ENCODE data around the gene STMN1.

The STMN1 gene

DNA sequence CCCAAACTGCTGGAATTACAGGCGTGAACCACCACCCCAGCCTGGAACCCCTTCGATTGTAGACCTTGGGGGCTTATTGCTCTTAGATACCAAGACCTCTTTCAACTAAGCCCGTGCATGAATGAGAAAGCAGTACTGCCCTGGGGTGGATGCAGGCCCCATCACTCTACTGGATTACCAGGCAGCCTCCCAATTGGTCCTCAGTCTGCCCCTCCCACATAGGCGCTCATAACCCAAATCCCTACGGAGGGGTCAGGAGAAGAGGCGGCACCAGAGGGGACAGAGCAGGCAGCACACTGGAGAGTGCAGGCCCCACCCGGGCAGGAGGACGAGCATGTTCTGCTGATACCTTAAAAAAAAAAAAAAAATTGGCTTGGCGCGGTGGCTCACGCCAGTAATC lies 12.4 kb upstream of the STMN1 start:
- no peak for DNase-seq

DNA sequence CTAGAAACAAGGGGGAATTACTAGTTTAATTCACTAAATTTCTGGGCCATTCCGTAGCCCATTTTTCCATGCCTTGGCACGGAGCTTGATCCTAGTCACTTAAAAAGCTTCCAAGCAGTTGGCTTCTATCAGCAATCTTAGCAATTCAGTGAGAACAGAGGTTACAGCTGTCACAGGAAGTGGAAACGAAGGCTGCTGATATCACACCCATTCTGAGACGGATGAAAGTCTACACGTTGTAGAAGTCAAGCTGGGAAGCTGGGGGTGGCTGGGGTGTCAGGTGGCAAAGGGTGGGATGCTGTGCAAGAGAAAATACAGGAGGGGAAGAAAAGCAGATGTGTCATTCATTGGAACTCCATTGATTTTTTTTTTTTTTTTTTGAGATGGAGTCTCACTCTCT lies 11.8 kb upstream of the STMN1 start:
- DNase-seq, result no peak

DNA sequence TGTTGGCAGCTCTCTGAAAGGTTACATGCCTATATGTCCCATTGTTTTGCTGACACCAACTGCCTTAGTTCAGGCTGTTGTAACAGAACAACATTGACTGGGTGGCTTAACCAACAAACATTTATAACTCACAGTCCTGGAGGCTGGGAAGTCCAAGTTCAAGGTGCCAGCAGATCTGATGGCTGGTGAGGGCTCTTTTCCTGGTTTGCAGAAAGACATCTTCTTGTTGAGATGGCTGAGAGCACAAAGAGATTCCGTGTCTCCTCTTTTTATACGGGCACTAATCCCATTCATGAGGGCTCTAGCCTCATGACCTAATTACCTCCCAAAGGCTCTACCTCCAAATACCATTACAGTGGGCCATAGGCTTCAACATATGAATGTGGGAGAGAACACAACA lies 10.2 kb upstream of the STMN1 start:
- no peak for DNase-seq

DNA sequence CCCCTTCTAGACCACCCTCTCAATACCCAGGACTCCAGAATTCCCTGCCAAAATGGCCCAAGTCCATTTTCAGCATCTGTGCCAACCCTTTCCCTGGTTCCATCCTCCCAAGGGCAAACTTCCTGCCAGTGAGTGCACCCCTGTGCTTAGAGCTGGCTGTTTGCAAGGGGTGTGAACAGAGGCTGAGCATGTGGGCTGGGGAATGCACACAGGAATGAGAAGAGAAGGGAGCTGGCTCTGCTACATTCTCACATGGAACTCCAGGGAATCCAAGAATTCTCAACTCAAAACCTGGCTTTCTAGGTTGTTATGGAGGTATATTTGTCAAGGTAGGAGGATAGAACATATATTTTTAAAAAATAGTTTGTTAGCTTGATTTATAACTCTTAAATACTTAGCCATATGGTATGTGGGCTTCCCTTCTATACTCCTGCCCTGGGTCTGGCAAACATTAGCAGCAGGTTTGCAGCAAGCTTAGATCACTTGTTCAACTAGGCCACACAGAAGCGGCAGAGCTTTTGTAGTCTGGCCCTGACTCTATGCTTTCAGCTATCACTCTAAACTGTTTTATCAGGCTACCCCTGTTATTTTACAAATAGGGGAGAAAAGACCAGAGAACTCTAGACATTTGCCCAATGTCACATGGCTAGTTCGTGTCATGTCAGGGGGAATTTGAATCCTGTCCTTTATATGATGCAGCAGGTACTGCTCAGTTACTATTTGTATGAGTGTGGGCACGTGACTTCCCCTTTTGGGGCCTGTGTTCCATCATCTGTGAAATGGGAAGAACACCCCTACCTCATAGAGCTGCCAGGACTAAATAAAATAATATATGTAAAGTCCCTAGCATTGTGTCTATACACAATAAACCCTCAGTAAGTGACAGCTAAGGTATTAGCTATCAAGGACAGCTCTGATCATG lies 8.1 kb upstream of the STMN1 start:
- no peak for DNase-seq

DNA sequence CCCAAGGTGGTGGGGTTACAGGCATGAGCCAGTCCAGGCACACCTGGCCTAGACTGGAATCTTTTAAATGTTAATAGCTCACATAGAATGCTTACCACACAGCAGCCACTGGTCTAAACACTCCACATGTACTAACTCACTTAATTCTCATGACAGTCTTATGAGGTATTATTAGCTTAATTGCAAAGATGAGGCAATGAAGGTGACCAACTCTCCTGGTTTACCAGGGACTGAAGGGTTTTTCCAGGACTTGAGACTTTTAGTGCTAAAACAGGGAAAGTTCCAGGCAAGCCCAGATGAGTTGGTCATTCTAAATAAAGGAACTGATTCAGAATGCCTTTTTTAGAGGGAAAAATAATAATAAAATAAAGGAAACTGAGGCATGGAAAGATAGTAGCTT lies 7.0 kb upstream of the STMN1 start:
- no peak for DNase-seq

DNA sequence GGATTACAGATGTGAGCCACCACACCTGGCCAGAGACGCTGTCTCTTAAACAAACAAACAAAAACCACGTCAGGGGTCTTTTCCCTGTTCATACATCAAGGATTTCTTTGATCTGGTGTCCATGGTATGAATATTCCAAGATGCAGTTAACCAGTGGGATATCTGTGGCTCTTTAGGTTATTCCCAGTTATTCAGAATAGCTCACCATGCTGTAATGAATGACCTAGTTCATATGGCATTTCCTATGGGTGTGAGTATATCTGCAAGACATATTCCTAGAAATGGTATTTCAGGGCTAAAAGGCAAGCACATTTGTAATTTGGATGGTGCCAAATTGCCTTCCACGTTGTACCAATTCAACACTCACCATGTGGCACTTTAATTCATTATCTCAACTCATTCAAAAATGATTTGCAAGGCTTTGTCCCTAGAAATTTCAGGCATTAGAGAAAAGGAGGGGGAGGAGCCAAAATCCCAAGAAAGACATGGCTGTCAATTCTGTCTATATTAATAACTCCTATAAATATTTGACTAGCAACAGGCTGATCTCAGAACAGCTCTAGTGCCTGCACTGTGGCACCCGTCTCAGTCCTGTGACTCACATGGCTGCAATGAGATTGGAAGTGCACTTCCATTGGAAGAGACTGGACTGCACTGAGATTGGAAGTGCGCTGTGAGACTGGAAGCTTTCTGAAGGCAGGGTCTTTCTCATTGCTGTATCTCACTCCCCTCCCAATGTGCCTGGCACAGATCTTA lies 6.0 kb upstream of the STMN1 start:
- no peak for DNase-seq

DNA sequence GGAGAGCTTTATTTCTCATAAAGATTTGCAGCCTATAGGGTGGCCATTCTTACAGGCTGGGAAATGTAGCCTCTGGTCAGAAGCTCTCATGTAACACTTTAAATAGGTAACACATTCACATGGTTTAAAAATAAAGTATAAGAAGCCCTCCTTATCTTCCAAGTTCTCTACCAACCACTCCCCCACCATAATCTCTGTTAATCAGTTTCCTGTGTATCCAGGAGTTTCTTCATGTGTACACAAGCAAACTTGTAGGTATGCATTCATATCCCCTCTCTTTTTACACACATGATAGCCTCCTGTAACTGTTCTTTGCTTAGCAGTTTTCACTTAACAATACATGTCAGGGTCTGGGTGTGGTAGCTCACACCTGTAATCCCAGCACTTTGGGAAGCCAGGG lies 4.9 kb upstream of the STMN1 start:
- DNase-seq, result no peak

DNA sequence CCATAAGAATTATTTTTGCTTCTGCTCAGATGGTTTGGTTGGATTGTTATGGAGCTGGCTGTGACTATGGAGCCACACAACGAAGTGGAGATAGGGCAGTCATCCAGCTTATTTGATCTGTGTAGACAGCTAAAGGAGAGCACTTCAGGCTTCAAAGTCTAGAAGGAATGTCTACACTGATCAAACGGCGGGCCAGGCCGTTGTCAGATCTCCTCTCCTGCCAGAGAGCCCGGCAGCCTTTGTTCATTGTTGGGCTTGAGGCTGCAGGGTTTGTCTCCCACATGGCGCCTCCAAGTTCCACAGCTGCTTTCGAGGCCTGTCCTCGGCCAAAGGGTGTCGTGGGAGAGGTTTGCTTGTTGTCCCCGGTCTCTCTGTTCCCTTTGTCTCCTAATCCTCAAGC lies 2.8 kb upstream of the STMN1 start:
- DNase-seq, result no peak

DNA sequence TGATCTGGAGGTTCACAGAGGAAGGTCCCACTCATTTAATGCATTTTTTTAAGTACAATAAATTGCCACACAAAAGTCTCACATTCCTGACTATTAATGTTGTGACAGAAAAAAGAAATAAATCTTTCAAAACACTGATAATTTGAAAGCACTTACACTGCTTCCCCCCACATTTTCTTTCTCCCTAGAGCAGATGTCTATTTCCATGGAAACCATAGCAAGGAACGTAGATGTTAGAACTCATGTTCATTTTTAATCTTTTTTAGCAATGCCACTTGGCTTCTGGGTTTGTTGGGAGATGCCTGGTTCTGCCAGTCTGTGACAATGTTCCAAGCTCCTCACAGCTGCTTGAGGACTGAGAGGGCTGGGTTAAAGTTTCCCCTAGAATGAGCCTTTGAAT lies 1.9 kb upstream of the STMN1 start:
- no peak for DNase-seq

DNA sequence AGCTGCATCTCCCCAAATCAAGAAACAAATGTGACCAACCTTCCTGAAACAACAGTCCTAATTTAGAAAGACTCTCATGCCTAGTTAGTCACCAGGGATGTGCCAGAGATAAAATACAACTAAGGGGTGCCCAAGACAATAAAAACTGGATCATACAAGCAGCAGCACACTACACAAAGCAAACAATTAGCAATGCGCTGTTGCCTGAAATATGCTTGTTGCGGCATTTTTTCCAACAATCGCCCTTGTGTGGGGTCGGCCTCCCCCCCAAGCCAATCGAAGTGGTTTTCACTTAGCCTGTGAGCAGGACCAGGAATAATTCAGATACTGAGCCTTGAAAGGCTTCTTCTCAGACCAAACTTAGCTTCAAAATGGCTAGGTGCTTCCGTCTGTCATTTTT lies 1.4 kb upstream of the STMN1 start:
- no peak for DNase-seq

DNA sequence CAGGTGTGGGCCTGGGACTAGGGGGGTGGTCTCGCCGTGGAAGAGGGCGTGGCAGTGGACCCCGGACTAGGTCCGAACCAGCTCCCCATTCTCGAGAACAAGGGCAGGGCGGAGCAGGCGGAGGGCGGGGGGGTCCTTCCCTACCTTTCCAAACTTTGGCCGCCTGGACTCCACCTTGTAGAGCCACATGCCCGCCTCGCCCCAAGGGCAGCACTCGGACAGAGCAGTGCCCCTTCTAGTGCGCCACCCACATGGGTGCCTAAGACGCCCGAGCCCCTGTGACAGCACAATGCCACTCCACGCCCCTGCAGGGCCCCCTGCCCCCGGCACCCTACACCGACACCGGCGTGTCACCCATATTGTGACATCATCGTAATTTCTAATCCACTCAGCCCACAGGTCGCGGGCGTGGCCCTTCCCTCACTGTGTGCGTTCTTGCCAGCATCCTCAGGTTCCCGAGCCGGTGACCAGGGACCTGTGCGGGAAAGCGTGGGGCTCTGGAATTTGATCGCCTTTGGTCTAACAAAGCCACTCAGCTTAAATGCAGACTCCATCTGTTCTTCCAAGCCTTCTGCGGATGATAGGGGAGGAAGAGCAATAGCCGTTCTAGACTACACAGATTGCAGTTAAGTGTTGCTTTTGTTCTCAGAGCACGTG lies 553 bp upstream of the STMN1 start:
- DNase-seq, result peak; percentile 74

DNA sequence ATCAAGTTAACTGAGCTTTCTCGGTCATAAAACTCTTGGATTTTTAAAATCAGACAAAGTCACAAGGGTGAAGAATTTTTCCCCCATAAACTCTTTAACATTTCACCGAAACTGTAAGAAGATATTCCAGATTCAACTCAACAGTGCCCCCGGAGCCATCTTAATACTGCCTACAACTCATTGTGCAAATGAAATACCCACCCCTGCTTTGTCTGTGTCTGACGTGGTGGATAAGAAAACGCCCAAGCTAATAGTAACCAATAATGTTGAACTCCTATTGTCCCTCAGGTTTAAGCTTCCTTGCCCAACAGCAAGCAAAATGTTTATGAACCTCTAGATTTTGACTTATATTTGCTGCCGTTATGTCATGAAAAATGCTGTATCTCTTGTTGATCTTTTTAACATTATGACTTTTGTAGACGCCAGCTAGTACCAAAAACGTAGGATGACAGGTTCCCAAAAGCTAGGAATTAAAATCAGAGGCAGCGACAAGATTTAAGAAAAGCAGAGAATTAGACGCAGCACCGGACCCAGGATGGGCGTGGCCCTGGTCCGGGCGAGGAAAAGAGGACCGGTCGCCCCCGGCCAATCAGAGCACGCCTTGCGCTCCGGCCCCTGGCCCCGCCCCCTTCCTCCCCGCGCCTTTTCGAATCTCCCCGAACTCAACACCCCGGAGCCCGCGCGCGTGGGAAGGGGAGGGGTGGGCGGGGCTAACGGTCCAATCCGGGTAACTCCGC lies 1.1 kb downstream of the STMN1 start:
- peak; percentile 97 for DNase-seq

DNA sequence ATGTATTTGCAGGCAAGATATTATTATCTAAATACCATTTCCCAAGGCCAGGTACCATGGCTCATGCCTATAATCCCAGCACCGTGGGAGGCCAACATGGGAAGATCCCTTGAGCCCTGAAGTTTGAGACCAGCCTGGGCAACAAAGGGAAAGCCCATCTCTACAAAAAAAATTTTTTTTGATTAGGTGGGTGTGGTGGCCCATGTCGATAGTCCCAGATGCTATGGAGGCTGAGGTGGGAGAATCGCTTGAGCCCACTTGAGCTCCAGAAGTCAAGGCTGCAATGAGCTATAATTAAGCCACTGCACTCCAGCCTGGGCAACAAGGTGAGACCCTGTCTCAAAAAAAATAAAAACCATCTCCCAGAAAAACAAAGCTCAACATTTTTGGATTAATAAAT lies 2.2 kb downstream of the STMN1 start:
- no peak for DNase-seq

DNA sequence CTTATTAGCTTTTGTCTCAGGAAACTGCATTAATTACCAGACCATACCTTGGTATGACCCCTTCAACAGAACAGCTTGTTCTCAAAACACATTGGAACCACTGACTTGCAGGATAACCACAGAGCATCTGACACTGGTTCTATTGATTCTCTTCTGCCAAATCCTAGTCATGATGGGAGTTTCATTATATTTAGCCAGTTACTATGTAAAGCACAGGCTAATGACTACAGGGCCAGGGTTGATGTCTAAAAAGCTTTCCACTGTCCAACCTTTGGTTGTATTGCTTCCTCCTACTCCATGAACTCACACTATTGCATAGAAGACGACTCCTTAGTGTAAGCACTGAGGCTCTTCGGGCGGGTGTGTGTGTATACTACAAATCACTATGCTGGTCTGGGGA lies 3.8 kb downstream of the STMN1 start:
- DNase-seq, result no peak

DNA sequence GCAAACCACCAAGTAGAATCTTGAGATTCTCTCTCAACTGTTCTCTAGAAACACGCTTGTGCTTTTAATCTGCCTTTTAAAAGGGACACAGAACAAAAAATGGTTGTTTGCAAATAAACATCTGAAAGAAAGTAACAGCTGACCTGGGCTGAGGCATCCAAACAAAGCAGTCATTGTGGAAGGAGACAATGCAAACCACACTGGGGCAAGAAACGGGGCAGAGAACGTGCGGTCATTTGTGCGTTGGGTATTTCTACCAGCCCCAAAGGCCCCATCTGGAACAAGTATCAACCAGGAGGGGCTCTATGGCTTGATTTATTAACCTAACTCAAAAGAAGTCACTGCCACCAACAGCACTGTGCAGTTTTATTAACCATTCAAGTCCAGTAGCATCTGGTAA lies 6.0 kb downstream of the STMN1 start:
- DNase-seq, result no peak

DNA sequence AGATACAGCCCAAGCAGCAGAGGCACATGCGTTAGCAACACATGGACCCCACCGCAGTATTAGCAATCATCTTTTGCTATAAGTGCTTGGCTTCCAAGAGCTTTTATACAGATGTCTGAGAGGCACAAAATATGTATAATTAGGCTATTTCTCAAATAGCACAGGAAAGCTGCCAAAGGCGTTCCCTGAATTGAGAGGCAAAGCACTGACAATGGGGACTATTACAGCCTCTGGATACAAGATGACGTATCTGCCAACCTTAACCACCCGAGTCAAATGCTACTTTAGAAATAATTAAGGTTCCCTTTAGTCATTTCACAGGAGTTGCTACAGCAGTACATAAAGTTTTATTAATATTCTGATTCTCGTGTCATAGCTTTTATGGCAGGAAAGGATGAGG lies 6.4 kb downstream of the STMN1 start:
- no peak for DNase-seq

DNA sequence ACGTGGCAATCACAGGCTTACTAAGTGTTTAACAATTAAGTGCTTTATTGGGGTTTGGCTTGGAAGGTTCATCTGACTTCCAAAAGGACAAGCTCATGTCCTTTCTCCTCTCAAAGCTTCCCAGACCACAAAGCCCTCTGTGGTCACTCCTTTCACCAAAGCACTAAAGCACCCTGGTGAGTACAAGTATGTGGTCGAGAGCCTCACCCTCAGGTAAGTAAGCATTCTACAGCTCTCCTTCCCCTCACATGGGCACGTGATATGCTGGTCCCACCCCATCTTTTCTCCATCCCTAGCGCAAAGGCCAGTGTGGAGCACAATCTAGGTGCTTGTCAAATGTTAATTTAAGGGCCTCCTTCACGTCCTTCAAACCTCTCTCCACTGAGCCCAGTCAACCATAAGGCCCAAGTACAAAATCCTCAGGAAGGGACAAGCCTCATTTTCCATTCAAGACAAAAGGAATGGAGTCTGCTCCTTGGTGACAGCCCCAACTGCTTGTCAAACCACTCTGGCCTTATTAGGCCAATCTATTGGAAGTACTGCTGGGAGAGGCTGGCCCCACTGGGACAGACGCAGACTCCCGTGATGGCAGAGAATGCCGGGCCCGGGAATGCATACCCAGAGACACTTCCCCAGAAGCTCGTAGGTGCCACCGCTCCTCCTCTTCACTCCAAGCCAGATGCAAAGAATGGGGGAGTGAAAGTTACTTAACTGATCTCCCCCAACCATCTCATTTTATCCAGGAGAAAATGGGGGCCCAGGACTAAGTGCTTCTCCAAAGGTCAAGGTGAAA lies 7.8 kb downstream of the STMN1 start:
- no peak for DNase-seq

DNA sequence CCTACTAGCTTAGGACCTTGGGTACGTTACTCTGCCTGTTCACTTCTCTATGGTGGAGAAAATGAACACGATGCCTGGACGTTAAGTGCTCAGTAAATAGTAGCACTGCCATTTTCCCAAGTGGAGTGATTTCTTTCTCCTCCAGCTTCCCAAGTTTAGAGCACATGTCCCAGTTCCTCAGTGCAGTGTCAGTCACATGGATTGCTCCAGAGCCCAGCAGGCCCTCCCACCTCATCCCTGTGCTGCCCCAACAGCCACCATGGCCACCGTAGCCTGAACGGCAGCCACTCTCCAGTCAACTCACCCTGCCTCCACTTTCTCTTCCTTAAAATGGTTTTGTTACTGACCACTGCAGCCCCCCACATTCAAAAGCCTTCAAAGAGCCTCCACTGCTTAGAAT lies 8.5 kb downstream of the STMN1 start:
- DNase-seq, result no peak

DNA sequence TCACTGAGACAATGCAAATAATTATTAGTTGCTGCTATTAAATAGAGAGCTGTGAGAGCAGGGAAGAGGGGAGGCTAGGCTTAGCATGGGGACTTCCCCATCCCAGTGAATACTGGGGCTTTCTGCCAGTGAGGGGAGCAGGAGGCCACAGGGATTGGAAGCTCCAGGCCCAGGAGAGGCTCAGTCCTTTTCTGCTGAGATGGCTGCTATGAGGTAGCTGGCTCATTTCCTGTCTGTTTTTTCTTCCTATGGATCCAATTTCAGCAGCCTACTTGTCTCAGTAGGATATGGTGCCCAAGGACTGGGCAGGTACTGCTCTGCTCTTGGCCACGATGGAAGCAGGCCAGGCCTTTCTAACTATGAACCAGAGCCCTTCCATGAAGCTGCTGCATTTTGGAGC lies 10.0 kb downstream of the STMN1 start:
- no peak for DNase-seq

DNA sequence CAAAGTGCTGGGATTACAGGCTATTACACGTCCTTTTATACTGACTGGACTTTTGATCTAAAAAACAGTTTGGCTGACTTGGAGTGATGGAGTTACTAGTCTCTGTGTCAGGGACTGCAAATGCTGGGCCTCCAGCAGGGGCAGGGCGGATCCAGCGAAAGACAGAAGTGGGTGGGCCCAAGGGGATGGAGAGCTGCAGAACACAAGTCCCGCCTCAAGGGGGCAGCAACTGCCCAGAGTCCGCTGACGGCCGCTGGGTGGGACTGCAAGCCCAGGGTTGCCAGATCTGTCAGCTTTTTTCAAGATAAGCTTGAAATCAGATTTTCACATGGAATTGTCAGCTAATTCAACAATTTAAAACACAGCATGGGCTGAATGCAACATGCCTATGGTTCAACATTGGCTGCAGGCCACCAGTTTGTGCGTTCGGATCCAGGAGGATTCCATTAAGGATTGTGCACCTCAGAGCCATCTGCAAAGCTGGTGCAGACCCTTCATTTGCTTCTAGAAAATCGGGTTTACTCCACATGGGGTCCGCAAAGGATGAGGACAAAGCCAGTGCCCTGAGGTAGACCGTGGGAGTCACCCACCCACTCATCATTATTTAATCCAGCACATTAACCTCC lies 10.7 kb downstream of the STMN1 start:
- peak; percentile 83 for DNase-seq

DNA sequence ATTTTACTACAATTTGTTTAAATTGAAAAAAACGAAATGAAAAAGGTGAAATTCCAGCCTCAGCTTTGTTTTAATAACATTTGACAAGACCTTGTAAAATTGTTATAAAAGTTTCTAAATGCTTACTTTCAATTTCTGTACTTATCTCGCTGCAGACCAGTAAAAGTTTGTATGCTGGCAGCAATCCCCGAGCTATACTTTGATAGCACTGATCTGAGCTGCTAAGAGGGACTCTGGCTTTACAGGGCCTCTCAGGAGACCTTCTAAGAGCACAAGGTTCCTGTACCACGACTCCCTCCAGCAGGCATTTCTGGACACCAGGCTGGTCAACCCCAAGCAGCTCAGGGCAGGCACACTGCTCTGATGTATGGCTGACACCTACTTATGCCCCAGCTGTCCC lies 13.1 kb downstream of the STMN1 start:
- no peak for DNase-seq

DNA sequence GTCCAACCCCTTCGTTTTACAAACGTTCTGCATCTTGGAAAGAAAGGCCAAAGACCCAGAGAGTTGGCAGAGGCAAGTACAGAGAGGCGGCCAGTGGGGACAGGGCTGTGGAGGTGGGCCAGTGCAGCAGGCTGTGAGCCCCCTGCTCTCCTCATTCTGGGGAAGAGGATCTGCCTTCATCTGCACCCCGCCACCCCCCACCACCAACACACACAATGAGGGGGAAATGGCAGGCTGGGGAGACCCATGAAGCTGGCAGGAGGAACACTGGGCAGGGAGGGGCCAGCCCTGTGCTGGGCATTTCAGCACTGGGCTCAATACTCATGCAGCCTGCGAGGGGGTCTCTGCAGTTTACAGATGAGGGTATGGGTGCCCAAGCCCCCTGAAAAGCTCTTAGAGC lies 14.6 kb downstream of the STMN1 start:
- DNase-seq, result no peak

All from NCI-H345 (cell line).